GM04504 (cell line): Measurements from ENCODE around the gene LOXL4.

Experiments used
- DNase-seq: peaks from one replicate; pipeline ENCODE4 v3.0.0-alpha.2; 2012; ENCODE audit warnings: low read depth

Gene LOXL4

DNA sequence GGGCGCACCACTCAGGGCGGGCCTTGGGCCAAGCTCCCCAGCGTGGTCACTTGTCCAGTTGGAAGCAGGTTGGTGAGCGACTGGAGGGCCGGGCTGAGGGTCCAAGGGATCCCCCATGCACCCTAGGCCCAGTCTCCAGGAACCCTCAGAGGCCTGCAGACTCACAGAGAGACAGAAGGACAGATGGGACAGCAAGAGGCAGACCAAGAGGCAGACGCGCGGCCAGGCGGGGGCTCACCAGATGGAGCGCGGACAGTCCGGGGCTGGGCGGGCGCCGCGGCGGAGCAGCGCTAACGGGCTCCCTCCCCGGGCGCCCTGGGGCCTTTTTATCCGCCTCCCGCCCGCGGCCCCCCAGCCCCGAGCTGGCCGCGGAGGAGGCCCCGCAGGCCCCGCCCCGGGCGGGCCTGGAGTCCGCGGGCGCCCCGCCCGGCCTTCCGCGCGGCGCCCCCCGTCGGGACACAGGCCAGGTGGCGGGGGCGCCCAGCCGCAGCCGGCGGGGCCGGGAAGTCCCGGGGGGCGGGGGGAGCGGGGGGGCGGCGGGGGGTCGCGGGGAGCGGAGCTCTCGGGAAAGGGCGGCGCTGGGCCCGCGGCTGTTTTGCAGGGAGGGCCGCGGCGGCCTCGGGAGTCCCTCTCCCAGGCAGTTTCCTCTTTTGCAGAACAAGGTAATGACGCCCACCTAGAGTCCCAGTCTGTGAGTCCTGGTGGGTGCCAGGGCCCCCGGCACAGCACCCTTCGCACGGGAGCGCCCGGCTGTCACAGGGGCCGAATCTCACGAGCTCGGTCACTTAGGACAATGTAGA, at the start of gene LOXL4:
TSS of gene LOXL4 (minus strand) at position 301 of the 800 bp plus-strand sequence. CDS start 5,175 bp downstream, outside the sequence.
- no peak for DNase-seq

DNA sequence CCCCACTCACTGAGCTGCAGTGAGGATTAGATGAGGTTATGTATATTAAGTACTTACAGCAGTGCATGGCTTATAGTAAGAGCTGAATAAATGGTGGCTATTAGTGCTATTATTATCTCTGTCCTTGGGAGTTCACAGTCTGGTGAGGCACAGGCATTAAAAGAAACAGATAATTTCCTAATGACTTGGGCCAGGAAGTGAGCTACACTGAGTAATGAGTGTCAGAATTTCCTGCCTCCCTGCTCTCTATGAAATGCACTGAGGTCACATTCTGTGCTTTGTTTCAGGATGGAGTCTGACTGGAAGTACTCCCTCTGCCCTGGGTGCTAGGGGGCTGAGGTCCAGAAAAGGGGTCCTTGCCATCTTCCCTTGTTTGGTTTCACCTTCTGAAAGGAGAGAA, 48.7 kb upstream of the LOXL4 start:
- DNase-seq = no peak

DNA sequence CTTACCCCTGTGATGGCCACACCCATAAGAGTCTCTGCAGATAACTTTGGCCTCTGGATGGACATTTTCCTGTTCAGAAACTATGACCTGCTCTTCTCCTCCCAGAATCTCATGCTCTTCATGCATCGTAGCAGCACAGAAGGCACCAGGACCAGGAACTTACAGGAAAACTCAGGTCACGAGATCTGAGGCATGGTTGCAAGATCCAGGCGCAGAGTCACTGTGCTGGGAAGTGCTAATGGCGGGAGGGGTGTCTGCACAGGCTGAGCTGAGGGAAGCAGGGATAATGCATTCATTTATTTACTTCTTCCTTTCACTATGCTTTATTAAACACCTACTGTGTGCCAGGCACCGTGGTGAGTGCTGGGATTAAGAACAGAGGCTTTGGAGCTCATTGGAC, 48.2 kb upstream of the LOXL4 start:
- DNase-seq = no peak

DNA sequence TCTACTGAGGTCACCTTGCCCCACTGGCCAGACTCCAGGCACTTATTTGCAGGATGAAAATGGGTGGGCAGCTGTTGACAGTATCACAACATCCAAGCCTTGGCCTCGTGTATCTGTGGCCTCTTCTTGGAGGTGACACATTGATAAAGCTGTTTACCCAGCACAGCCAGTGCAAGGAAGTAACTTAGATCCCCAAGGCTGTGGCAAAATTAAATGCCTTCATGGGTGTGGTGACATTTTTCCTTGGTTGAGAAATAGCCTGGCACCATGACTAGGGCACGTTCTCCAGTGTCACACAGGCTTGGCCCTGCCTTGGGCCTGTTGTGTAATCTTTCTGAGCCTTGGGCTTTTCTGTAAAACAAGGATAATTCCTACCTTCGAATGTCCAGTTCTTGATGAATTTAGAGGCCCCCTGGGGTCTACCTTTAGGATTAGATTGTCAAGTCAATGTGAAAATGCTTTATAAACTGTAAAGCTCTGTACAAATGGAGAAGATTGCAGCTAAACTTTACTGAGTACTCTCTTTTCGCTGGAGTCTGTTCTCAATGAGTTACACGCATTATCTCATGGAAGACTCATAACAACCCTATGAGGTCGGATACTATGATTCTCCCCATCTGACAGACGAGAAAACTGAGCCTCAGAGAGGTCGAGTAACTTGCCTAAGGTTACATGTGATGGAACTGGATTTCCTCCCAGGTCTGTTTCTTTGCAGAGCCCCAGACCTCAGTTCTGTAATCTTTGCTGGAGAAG, 46.7 kb upstream of the LOXL4 start:
- DNase-seq = no peak

DNA sequence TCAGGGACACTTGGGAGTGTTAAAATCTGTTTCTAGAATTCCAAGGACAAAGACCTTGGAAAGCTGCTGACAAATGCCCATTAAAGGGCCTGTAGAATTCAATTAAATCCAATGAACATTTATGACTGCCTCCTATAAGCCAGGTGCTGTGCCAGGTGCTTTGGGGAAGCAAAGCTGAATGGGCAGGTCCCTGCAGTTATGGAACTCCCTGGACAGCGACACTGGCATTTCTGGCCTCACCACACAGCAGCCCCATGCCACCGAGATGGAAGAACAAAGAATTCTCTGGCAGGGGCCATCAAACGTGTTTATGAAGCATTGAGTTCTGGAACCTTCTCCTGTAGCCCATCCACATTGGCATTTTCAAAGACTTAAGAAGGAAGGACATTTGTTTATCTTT, 45.6 kb upstream of the LOXL4 start:
- DNase-seq = no peak

DNA sequence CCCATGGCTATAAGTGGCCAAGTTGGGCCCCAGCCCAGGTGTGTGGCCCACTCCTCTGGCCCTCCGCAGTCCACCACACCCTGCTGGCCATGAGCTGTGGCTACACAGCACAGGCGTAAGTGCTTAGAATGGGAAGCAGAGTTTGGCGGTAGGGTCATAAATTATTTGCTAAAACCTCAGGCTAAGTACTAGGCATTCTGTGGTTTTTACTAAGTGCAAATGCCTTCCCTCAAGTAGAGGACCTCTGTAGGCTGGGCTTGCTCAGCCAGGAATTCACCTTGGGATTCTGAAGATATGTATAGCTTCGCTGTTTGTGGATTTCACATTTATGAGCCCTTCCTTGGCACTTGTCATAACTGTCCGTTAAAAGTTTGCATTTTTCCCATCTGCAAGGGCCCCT, 44.8 kb upstream of the LOXL4 start:
- DNase-seq = no peak

DNA sequence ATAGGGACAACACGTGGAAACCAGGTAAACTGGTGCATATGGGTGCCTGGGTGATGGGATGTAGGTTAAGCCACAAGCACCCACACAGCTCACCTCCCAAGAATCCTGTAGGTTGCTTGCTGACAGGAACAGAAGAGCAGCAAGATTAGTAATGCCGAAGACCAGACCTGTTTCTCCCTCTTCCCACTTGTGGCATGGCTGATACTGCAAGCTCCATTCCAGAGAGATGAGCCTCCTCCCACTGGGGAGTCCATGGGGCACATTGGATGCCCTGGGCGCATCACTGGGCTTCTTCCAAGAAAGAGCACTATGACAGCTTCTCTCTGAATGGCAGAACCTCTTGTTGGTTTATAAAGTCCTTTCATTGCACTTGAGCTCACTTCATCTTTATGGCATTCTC, 44.4 kb upstream of the LOXL4 start:
- no peak for DNase-seq

DNA sequence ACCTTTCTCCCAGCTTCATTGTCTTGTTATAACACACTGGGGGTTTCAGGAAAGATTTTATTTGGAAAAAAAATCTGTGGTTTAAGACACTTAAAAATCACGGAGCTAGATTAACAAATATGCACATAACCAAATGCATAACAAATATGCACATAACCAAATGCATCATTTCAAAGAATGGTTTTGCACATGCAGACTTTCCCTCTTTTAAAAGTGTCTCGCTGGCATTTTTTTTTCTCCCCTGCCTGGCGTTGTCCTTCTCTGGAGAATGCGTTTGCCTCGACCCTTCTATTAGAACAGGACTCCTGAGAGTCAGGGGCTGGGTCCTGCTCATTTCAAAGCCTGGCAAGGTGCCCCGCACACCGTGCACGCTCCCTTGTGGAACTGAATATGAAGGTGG, 42.7 kb upstream of the LOXL4 start:
- no peak for DNase-seq

DNA sequence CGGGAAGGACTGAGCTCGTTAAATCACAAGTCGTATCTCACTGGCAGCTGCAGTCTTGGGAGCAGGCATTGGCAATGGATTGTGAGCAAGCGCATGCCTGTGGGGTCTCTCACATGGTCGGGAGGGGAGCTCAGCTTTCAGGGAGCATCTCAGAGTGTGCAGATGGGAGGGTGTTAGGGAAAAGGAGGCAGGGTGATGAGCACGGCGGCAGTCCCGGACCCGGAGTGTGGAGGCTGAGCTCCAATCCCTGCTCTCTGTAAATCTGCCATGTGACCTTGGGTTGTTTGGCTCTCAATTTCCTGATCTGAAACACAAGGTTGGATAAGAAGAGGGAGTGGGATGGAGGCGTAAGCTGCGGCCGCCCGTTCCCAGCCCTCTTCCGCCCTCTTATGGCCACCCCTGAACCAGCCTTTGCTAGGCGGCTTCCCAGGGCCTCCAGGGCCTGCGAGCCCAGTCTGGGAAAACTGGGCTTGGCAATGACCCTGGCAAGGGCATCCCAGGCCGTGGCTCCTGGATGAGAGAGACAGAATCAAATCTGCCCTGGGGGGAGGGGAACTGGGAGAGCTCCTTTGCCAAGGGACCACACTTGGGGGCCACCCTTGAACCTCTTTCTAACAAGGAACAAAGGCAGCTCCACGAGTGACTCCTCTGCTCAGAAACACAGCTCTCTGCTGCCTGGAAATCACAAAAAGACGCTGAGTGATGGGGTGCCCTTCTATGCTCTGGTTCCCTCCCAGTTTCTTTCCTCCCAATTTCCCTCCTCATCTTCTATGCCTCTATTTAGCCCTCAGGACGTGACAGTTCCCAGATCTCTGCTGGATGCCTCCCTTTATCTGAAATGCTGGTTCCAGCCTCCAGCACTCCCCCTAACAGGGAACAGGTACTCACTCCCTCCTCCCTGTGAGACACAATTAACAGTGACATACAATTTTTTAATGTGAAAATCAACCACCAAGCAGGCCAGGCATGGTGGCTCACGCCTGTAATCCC, 41.7 kb upstream of the LOXL4 start:
- peak; percentile 52 for DNase-seq

DNA sequence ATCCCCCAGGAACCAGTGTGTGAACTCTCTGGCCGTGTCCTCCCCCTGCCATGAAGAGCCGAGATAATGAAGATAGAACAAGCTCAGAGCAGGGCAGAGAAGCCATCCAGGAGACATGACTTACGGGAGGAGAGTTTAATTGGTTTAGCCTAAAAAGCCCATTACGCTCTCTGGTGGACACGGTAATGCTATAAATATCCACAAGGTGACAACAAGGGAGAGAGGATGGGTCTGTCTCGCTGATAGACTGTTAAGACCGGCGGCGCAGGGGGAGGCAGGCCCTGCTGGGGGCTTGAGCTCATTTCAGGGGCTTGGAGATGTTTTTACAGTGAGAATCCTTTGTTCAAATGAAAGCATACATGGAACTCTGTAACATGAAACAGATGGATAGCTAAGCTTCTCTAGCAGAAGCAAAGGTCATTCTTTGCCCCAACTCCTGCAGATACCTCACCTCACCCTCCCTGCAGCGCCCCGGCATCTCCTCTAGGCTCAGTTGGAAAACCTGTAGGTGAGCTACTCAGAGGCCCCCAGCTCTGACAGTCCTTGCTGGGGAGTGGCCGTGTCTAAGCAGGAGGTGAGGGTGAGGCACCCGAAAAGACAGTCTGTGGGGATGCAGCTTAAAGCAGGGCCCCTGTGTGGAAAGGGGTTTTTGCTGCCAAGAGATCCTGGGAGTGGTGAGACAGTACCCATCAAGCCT, 40.8 kb upstream of the LOXL4 start:
- no peak for DNase-seq

DNA sequence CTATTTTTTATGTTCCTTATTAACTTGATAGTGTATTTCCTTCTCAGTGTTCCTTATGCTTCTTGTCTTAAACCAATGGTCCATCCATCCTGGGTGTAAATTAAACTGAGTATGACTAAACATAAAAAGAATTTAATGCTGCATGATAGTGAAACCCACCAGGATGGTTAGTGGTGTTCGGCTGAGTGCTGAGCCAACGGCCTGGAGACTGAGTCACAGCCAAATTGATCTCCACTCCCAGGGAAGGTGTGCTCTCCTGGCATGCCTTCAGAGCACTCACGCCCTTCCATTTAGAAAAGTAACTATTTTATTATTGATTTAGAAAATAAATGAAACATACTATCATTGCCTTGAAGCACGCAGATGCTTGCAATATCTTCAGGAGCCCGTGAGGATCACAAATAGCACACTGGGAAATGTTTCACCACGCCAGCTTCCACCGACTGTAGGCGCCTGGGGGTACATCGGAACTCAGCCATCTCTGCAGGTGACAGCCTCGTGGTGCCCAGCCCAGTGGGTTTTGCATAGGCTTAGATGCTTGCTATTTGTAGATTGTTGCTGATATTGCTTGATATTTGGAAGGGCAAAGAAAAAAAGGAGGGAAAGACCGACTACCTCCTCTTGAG, 40.0 kb upstream of the LOXL4 start:
- no peak for DNase-seq

DNA sequence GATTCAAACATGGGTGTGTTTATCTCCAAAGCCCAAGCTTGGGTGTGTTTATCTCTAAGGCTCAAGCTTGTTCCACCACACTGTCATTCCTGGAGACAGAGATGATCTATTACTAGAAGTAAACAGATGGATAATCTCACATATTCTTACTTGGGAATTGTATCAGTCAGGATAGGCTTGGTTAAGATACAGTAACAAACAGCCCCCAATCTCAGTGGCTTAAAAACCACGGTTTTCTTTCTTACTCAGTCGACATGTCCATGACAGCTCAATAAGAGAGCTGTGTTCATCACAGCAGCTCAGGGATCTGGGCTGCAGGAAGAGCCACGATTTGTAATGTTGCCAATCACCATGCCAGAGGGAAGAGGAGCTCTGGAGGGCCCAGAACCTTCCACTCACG, 38.5 kb upstream of the LOXL4 start:
- DNase-seq = no peak

DNA sequence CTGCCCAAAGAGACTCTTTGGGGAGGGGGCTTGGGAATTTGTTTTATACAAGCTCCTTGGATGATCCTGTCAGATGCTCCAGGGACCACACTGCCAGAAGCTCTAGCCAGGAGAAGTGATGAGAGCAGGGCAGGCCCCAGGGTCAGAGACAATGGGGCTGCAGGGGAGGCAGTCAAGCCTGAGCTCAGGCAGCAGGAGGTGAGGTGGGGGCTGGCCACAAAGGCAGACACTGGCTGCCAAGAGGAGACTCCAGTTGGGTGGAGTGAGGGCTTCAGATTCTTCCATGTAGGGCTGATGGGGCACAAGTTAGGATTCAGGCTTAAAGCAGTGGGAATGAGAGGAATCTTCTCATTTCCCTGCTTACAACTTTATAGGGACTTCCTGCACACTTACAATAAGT, 35.6 kb upstream of the LOXL4 start:
- DNase-seq = no peak

DNA sequence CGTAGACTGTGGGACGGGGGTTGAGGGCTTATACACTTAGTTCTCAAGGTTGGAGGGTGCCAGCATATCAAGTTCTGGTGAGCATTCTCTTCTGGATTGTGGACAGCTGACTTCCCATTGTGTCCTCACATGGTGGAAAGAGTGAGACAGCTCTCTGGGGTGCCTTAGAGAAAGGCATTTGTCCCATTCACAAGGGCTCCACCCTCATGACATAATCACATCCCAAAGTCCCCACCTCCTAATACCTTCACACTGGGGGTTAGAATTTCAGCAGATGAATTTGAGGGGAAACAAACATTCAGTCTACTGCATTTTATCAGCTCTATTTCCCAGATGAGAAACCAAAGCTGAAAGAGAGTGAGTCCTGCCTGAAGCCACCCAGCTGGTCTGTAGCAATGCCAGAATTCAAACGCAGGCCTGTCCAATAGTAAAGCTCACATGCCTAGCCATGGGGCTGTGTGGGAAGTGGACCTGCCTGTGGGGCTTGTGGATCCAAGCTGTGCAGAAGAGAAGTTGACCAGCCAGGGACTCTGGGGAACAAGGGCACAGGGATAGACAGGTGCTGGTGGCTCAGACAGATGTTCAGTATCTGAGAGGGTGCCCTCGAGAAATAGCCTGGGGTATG, 34.9 kb upstream of the LOXL4 start:
- DNase-seq = no peak

DNA sequence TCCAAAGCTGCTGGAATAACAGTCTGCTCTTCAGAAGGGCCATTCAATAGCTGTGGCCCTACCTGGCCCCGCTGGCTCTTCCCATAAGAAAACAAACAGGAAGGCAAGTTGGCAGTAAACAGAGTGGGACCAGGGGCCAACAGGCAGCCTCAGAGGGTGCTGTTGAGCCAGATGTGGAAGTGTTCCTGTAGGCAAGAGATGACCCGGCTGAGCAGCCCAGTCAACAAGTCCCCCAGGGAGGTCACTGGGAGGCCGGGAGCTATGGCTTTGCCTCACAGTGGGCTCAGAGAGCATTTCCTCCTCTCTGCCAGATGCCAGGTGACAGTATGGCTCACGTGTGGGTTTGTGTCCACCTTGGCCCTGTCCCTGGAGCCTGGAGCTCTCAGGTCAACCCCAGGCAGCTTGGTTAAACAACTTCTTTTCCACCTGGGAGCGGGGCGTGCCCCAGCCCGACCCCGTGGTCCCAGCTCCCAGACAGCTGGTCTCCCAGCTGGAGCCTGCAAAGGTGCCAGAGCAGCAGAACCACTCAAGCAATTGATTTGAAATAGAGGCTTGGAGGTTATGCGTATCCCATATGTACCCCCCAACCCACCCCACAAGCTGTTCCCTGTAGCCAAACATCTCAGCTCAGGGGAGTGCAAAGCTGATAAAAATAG, 33.8 kb upstream of the LOXL4 start:
- DNase-seq = no peak

DNA sequence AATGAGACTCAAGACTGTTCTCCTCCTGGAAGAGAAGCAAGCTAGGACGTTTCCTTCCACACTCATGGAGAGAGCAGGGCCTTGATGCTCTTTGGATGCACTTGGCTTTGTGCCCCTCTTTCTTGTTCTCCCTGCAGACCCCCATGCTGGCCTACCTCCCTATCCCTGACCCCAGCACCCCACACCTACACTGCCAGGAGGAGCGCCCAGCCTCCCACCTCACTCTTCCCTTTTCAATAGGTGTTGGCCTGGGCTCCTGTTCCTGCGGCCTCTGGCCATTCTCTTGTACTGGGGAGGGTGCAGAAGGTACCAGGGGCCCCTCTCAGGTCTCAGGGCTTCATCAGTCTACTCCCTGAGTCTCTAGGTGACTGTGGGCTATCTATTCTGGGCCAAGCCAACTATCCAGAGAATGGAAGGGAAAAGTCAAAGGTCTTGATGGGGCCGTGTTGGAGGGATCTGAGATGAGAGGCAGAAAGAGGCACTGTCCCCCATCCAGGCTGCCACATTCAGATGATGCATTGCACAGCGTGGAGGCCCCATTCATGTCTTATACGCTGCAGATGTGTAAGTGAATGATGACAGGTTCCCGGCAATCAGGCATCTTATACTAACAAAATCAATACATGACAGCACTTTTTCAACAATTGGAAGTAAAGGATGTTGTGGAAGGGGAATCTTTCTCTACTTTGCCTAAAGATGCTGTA, 32.7 kb upstream of the LOXL4 start:
- no peak for DNase-seq

DNA sequence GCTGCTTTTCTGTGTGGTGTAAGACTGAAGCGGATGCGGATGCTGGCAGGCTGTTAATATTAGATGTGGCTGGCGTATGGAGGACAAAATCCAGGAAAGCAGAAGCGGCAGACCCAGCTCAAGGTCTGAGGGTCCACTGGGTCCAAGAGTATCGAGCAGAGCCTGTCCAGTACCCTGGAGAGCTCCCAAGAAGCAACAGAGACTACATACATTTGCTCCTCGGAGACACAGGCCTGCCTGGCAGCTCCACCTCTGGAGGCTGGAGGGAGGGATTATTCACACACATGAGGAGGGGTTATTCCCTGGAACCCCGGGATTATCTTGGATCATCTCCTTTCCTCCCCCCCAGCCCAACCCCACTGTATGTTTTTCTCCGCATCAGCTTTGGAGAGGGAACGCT, 31.3 kb upstream of the LOXL4 start:
- no peak for DNase-seq

DNA sequence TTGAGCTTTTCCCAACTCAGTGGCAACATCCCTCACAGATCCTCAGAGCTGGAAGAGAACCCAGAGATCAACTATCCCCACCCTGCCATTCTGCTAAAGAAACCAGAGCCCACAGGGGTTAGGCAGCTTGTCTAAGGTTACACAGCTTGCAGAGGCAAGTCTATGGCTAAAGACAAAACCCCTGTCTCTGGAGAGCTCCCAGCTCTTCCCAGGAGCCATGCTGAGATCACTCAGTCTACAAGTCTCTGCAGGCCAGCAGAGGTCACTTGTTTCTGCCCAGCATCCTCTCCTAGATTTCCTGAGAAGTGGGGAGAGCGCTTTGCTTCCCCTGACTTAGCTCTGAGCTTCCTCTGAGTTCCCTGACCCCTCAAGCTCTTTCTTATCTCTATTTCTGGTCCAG, 28.5 kb upstream of the LOXL4 start:
- DNase-seq = no peak

DNA sequence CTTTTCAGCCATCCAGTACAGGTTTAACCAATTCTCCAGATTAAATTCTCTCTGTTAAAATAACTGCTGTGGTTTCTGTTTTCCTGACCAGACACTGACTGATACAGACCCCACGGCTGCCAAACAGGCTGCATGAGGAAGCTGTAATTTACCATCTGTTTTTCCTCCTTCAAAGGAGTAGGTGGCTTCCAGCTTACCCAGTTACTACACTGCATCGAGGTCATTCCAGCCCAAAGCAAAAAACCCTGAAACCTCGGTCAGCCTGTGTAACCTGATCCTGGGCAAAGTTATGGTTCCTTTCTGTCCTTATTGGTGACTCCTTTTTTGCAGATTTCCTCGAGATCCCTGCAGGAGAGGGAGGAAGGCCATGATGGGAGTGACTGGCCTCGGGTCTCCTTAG, 27.9 kb upstream of the LOXL4 start:
- no peak for DNase-seq

DNA sequence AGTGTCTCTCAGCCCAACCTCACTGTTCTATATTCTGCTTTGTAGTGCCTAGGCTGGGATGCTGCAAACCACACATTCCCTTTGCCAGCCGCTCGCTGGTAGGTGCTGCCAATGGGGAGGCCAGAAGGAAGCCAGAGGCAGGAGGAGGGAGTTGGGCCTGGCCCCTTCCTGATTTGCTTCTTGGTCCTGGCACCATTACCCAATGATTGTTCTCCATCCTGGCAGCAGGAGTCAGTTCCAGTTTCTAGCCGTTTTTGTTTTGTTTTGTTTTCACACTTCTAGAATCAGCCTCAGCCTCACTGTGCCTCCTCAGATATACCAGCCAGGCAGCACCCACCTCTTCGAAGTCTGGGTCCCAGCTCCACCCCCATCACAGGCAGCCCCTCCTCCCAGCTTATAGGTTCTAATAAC, 27.4 kb upstream of the LOXL4 start:
- no peak for DNase-seq
